Measurements from ENCODE around the gene FXYD4.

Gene FXYD4

GRCh38 chr10:43344051-43344450 is 27.4 kb upstream of the FXYD4 start:
- DNase-seq = no peak

- DNase-seq = no peak
These were observed 23.4 kb upstream of the FXYD4 start for GRCh38 chr10:43347997-43348396.

- DNase-seq = peak; percentile 26 to 98 (median 87)
These were observed 22.7 kb upstream of the FXYD4 start for GRCh38 chr10:43348511-43349312.

- DNase-seq = no peak
These were observed 21.3 kb upstream of the FXYD4 start for GRCh38 chr10:43350156-43350555.

- DNase-seq = peak in 8 of 56 donors; percentile 8 to 51 (median 36)
These were observed 20.8 kb upstream of the FXYD4 start for GRCh38 chr10:43350686-43351085.

- no peak for DNase-seq
These were observed 20.1 kb upstream of the FXYD4 start for GRCh38 chr10:43351301-43351700.

GRCh38 chr10:43352951-43353350 is 18.5 kb upstream of the FXYD4 start:
- DNase-seq = no peak

GRCh38 chr10:43353495-43354329 is 17.7 kb upstream of the FXYD4 start:
- DNase-seq = no peak

GRCh38 chr10:43354330-43354635 is 17.2 kb upstream of the FXYD4 start:
- no peak for DNase-seq

DNA sequence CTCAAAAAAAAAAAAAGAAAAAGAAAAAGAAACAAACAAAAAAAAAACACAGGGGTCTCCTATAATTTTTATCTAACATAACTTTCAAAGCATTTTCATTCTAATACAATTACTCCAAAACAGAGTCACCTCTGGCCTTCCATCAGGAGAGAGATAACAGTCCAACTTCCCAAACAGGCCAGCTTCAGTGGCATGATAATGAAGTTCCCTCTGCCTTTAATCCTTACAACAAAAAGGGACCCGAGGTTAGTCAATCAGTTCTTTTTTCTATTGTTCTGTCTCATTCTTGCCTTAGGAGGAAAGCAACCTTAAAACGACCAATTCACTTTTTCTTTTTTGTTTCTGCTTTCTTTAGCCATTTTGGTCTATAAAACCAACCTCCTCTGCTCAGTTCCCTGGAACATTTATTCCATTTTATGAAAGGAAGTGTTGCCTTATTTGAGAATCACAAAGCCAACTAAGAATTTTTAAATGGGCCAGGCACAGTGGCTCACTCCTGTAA is 16.5 kb upstream of the FXYD4 start:
- no peak for DNase-seq

DNA sequence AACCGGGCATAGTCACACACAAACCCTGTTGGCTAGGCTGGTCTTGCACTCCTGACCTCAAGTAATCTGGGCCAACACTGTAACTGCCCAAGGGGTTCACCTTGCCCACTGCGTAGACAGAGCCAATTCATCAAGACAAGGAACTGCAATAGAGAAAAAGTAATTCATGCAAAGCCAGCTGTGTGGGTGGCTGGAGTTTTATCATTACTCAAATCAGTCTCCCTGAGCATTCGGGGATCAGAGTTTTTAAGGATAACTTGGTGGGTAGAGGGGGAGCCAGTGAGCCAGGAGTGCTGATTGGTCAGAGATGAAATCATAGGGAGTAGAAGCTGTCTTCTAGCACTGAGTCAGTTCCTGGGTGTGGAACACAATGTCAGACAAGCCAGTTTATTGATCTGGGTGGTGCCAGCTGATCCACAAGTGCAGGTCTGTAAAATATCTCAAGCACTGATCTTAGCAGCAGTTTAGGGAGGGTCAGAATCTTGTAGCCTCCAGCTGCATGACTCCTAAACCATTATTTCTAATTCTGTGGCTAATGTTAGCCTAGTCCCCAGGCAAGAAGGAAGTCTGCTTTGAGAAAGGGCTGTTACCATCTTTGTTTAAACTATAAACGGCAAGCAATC is 15.6 kb upstream of the FXYD4 start:
- DNase-seq = peak in 7 of 56 donors; percentile 20 to 37 (median 32)

GRCh38 chr10:43360086-43360485 is 11.3 kb upstream of the FXYD4 start:
- DNase-seq = no peak

- no peak for DNase-seq
These were observed 9.8 kb upstream of the FXYD4 start for GRCh38 chr10:43361547-43362190.

GRCh38 chr10:43362191-43362839 is 9.1 kb upstream of the FXYD4 start:
- peak in 55 of 56 donors; percentile 43 to 97 (median 87) for DNase-seq

GRCh38 chr10:43365001-43365400 is 6.4 kb upstream of the FXYD4 start:
- no peak for DNase-seq

GRCh38 chr10:43369921-43370320 is 1.5 kb upstream of the FXYD4 start:
- DNase-seq = no peak

- no peak for DNase-seq
These were observed 693 bp upstream of the FXYD4 start for GRCh38 chr10:43370671-43371215.

GRCh38 chr10:43372765-43373361 is 1.4 kb downstream of the FXYD4 start:
- DNase-seq = peak in 55 of 56 donors; percentile 16 to 93 (median 74)

DNA sequence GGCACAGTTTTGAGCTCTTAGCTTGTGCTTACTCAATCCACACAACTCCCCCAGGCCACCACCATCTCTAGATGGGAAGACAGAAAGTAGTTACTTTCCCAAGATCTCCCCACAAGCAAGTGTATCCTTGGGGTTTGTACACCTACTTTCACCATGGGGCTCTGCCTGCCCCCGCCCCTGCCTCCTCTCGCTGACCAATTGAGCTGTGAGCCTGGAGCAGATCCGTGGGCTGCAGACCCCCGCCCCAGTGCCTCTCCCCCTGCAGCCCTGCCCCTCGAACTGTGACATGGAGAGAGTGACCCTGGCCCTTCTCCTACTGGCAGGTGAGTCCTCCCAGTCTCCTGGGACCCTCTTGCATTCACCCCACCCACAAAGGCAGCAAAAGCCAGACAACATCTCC is 2.0 kb downstream of the FXYD4 start:
- DNase-seq = no peak

- no peak for DNase-seq
These were observed 2.8 kb downstream of the FXYD4 start for GRCh38 chr10:43374194-43374593.
